GM21786 (cell line): ENCODE measurements around the gene SECISBP2L.
"Not testable (repeated sequence)": the region's sequence is repeated elsewhere in the genome, so short reads cannot be mapped to it uniquely, and the experiment has no call there.

Experiments
- ATAC-seq: cut with Tn5 transposase; IDR thresholded peaks from one replicate; pipeline ENCODE4 v1.9.1; 2021; ENCODE audit not compliant: unreplicated experiment

Gene SECISBP2L

DNA sequence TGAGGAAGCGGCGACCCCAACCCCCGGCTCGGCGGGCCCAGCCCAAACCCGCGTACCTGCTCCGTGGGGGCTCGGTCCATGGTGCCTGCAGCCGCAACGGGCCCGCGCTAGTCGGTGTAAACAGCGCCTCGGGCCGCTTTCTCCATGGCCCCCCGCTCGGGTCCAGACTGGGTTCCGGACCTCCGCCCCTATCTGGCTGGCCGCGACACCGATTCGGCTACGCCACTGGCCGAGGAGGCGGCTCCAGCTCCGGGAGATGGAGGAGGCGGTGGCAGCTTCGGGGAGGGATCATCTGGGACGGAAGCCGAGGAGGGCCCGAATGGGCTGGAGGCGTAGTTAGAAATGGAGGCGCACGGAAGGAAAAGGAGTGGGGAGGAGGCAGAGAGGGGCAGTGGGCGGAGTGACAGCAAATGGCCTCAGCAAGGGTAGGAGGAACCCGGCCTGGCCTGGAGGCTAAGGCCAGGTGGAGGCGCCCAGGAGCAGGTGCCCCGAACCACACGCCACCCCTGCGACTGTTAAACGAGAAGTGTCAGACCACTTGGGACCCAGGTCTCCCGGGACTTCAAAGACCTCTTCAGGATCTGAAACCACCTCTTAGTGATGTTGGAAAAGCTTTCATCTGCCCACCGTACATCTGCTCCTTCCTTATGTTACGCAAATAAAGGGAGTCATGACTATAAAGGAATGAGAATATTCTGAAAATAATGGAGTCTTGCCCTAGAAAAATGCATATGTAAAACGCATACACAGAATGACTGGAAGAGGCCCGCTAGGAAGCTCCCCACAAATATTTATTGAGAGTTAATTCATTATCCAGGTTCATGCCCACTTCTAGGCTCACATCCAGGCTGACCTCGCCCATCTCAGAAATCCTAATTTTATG is at the start of gene SECISBP2L:
SECISBP2L (minus strand) TSS at position 227 of the 883 bp plus-strand sequence; CDS start at position 80, 147 bp downstream.
- peak; percentile 95 for ATAC-seq

DNA sequence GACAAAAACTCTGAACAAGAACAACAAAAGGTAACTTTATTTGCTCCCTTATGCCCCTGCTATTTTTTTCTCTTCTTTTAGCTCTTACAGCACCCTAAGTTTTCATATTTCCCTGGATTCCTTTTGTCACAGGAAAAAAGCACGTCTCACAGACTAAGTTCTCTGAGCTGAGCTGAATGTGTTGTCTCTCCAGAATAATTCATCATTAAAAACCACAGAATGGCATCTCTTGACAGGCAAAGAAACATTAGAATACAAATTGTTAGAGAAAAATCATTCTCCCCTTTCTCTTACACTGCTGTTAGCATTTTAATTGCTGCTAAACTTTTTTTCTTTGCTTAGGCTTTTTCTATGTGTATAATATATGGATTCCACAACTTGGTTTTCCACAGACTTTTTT is 48.7 kb upstream of the SECISBP2L start:
- no peak for ATAC-seq

- ATAC-seq: no peak
These were observed 47.2 kb upstream of the SECISBP2L start for GRCh38 chr15:49093252-49094105.

DNA sequence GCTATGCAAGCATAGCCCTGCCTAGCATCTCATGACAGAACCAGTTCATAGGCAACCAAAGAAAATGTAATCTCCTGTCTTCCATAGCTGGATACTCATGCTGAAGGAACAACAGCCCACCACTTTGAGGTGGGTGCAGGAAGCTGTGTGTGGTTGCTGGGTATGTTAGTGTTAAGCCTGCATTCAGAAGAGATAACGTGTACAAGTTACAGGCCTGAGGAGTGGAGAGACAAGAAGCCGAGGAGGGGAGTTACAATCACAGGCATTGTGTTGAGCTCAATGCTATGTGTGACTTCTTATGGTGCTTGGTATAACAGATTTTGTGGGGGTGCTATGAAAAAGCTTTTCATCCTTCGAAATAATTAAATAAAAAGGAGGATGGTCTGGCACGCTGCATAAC is 42.8 kb upstream of the SECISBP2L start:
- no peak for ATAC-seq

- ATAC-seq: no peak
These were observed 39.6 kb upstream of the SECISBP2L start for GRCh38 chr15:49085696-49086459.

GRCh38 chr15:49084285-49084570 is 38.0 kb upstream of the SECISBP2L start:
- ATAC-seq: no peak

- no peak for ATAC-seq
These were observed 37.4 kb upstream of the SECISBP2L start for GRCh38 chr15:49083401-49084284.

- ATAC-seq: no peak
These were observed 36.7 kb upstream of the SECISBP2L start for GRCh38 chr15:49082960-49083359.

GRCh38 chr15:49079340-49080039 is 33.2 kb upstream of the SECISBP2L start:
- ATAC-seq: no peak

- no peak for ATAC-seq
These were observed 29.6 kb upstream of the SECISBP2L start for GRCh38 chr15:49075881-49076280.

- not testable (repeated sequence) for ATAC-seq
These were observed 28.5 kb upstream of the SECISBP2L start for GRCh38 chr15:49074589-49075287.

DNA sequence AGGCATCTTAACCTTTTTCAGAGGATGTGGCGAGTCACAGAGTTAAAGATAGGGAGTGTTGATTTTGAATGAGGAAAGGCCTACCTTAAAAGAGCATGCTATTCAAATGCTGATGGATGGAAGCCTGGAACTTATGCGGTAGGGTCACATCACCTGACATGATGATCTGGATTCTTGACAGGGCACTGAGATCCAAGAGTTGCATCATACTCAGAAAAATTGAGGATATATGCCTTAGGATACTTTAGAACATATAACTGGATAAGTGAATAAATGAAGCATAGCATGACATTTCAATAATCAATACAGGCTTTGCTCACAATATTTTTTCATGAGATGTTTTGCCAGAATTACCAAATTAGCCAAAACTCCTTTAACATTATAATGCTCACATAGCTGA is 20.1 kb upstream of the SECISBP2L start:
- no peak for ATAC-seq

DNA sequence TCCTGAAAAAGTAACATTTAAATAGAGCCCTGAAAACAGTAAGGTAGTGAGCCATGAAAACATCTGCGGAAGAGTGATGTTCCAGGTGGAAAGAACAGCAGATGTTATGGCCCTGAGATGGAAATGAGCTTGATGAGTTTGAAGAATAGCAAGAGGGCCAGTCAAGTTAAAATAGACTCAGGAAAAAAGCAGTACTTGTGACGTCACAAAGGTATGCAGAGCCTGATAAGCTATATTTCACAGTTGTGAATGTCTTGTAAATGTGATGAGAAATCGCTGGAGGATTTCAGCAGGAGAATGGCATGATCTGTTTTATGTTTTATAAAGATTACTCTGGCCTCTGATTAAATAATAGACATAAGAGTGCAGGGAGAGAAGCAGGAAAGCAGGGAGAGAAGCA is 18.6 kb upstream of the SECISBP2L start:
- ATAC-seq: no peak

GRCh38 chr15:49064281-49064653 is 18.0 kb upstream of the SECISBP2L start:
- ATAC-seq: no peak

GRCh38 chr15:49063402-49064280 is 17.4 kb upstream of the SECISBP2L start:
- no peak for ATAC-seq

DNA sequence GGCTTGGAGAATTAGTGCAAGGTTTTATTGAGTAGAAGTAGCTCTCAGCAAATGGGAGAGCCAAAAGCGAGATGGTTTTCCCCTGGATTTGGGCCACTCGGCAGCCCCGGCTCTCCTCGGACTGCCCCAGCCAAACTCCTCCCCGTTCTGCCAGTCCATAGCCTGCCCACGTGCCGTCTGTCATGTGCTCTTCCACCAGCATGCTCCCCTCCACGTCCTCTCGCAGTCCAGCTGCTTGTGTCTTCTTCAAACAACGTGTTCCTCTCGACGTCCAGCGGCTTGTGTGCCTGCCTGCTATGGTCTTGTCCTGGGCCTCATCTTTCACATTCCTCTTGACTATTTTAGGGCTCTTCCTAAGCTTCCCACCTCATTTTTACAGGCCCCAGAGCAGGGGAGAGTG is 16.7 kb upstream of the SECISBP2L start:
- no peak for ATAC-seq

DNA sequence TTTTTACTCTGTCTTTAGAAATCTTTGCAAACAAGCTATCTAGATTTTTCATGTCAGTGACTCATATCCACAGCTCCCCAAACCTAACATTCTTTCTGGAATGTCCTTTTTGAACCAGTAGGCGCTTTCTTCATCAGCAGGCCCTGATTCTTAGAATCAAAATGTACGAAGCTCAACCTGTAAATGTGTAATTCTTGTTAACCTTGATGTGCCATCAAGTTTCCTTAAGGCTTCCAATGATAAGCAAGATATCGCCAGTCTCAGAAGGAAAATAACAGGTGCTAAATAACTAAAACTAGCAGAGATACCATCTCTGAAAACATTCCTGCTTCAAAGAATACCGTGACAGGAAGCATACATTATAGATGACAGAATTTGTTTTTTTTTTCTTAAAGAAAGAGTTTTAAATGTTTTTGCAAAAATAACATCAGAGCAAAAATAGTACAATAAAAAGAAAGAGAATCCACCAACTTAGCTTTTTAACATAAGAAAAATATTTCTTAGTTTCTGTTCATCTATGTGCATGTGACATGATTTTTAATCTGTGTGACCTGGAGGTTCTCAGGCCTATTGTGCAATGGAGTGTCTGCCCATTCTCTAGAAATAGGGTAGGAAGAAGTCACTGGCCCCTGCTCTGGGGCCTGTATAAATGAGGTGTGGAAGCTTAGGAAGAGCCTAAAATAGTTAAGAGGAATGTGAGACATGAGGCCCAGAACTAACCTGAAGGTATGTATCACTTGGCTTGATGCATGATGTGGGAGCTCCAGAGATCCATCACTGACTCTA is 14.7 kb upstream of the SECISBP2L start:
- ATAC-seq: no peak
